ENCODE results near the gene SOX15. TPM values are rescaled to one million over a fixed set of nuclear protein-coding genes. Genes with fewer than 3 reads are reported as not detected.

SOX15 gene
- total and polyA plus RNA-seq, 2 of the 4 experiments (the other 2 are of a cell fraction): 0.18 to 0.62 TPM

DNA sequence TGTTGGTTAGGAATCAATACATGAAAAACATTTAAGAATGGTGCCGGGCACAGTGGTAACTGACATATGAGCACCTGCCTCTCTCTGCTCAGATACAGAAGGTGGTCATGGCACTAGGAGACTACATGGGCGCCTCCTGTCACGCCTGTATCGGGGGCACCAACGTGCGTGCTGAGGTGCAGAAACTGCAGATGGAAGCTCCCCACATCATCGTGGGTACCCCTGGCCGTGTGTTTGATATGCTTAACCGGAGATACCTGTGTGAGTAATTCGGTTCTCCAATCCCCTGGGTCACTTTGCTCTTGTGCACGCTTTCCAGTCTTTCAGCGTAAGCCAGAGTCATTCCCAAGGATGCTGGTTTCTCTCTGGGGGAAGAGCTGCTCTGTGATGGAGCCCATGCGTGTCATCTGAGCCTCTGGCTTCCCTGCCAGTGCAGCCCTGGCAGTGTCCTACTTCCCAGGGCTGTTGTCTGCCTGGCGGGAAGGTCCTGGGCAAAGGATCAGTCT lies 13.4 kb downstream of the SOX15 start:
- peaks cover 56% of the 10 kb centered on the region for H3K36me3 ChIP-seq (ENCODE audit: control insufficient read depth, insufficient read depth, low read length)
- BruUV-seq (replicated peaks): no TSS peak
- H3K27me3 ChIP-seq (ENCODE audit: control insufficient read depth, insufficient read depth, low read length): no peaks in the 10 kb centered on the region
- H3K4ac ChIP-seq (ENCODE audit: low read depth, low read length): no peak overlapping the region
- H4K91ac ChIP-seq (ENCODE audit: insufficient read depth, low read depth, low read length): no peak overlapping the region
- no peak overlapping the region for H3K4me3 ChIP-seq (ENCODE audit: insufficient read depth, low read depth, low read length)
- H2BK120ac ChIP-seq (ENCODE audit: low read depth, low read length): no peak overlapping the region
- dilution Hi-C loops (cut with HindIII; ENCODE audit: low sequenced_read_pairs, unreplicated experiment) (no loop called here), in situ Hi-C loops (cut with MboI; ENCODE audit: low sequenced_read_pairs) (no loop called here), intact Hi-C loops (cut with micrococcal nuclease) (no loop called here)
- no peak overlapping the region for H2AK5ac ChIP-seq (ENCODE audit: low read depth, low read length)
- H3K56ac ChIP-seq (ENCODE audit: extremely low read depth, insufficient read depth, low read length): no peak overlapping the region
- H2BK20ac ChIP-seq (ENCODE audit: low read depth, low read length): no peak overlapping the region
- ATAC-seq (ENCODE audit: low read depth) (no peak), DNase-seq (no peak)
- peaks cover 20% of the 10 kb centered on the region for H3K4me1 ChIP-seq (ENCODE audit: control insufficient read depth, insufficient read depth, low read length)
- ChIA-PET CTCF (interaction anchor here (0.6 to 2.2 kb wide), 3 partner anchors 13 to 104 kb away, joined by 3 to 9 read pairs (median 4); no protein-coding TSS in a partner anchor), POLR2A (ENCODE audit: unreplicated experiment) (interaction anchor here (0.5 to 1.2 kb wide), 3 partner anchors 11 to 55 kb away, joined by 4 to 14 read pairs (median 6); no protein-coding TSS in a partner anchor)
- no peak overlapping the region for H3K4me2 ChIP-seq (ENCODE audit: low read depth, low read length)
- H4K20me1 ChIP-seq (ENCODE audit: insufficient read depth, low read length): peaks cover 70% of the 10 kb centered on the region
- no peak overlapping the region for H2BK15ac ChIP-seq (ENCODE audit: low read depth, low read length)
- H3K23ac ChIP-seq (ENCODE audit: low read depth, low read length): no peak overlapping the region
- H2AK9ac ChIP-seq (replicated peaks; ENCODE audit: low read depth, low read length, poor library complexity): no peak overlapping the region
- TF ChIP-seq MXI1 (IDR thresholded peaks at IDR 0.05; ENCODE audit: borderline replicate concordance, low read depth, low read length) (no peak), BHLHE40 (IDR thresholded peaks at IDR 0.05; ENCODE audit: low read depth, low read length) (no peak), CHD1 (IDR thresholded peaks at IDR 0.05; ENCODE audit: low read depth, low read length) (no peak), NFE2L2 (IDR thresholded peaks at IDR 0.05; ENCODE audit: low read depth, low read length) (no peak), RCOR1 (IDR thresholded peaks at IDR 0.05; ENCODE audit: insufficient replicate concordance, low read length) (no peak), CEBPB (IDR thresholded peaks at IDR 0.05; ENCODE audit: low read depth, low read length) (no peak), RAD21 (IDR thresholded peaks at IDR 0.05; ENCODE audit: low read length) (no peak), FOS (IDR thresholded peaks at IDR 0.05; ENCODE audit: low read depth, low read length) (no peak), POLR2A (IDR thresholded peaks at IDR 0.05; ENCODE audit: low read depth, low read length) (no peak; the same call in 1 of the 2 replicates), MAZ (IDR thresholded peaks at IDR 0.05; ENCODE audit: borderline replicate concordance, low read depth, low read length) (no peak), MAFK (IDR thresholded peaks at IDR 0.05; ENCODE audit: low read depth, low read length) (no peak), SMC3 (IDR thresholded peaks at IDR 0.05; ENCODE audit: low read depth, low read length) (no peak), RFX5 (IDR thresholded peaks at IDR 0.05; ENCODE audit: low read depth, low read length) (no peak)
- TF ChIP-seq, protein P1, sequence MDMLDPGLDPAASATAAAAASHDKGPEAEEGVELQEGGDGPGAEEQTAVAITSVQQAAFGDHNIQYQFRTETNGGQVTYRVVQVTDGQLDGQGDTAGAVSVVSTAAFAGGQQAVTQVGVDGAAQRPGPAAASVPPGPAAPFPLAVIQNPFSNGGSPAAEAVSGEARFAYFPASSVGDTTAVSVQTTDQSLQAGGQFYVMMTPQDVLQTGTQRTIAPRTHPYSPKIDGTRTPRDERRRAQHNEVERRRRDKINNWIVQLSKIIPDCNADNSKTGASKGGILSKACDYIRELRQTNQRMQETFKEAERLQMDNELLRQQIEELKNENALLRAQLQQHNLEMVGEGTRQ (IDR thresholded peaks at IDR 0.05; ENCODE audit: low read depth, low read length): no peak
- TF ChIP-seq, protein P2, sequence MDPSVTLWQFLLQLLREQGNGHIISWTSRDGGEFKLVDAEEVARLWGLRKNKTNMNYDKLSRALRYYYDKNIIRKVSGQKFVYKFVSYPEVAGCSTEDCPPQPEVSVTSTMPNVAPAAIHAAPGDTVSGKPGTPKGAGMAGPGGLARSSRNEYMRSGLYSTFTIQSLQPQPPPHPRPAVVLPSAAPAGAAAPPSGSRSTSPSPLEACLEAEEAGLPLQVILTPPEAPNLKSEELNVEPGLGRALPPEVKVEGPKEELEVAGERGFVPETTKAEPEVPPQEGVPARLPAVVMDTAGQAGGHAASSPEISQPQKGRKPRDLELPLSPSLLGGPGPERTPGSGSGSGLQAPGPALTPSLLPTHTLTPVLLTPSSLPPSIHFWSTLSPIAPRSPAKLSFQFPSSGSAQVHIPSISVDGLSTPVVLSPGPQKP (IDR thresholded peaks at IDR 0.05; ENCODE audit: borderline replicate concordance, low read depth, low read length): no peak
- TF ChIP-seq, protein P3, sequence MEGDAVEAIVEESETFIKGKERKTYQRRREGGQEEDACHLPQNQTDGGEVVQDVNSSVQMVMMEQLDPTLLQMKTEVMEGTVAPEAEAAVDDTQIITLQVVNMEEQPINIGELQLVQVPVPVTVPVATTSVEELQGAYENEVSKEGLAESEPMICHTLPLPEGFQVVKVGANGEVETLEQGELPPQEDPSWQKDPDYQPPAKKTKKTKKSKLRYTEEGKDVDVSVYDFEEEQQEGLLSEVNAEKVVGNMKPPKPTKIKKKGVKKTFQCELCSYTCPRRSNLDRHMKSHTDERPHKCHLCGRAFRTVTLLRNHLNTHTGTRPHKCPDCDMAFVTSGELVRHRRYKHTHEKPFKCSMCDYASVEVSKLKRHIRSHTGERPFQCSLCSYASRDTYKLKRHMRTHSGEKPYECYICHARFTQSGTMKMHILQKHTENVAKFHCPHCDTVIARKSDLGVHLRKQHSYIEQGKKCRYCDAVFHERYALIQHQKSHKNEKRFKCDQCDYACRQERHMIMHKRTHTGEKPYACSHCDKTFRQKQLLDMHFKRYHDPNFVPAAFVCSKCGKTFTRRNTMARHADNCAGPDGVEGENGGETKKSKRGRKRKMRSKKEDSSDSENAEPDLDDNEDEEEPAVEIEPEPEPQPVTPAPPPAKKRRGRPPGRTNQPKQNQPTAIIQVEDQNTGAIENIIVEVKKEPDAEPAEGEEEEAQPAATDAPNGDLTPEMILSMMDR (conservative IDR thresholded peaks at IDR 0.05; ENCODE audit: low read depth, low read length): no peak
- no peak overlapping the region for H3K27ac ChIP-seq (ENCODE audit: insufficient read depth, low read length)
- H3K14ac ChIP-seq (replicated peaks; ENCODE audit: low read depth, low read length): no peak overlapping the region
- peaks cover 21% of the 10 kb centered on the region for H3K9me1 ChIP-seq (ENCODE audit: insufficient read depth, low read length)
- H3K79me1 ChIP-seq (ENCODE audit: low read depth in 1 of 2, low read length in 2 of 2): peaks cover 12 to 71% of the 10 kb centered on the region in 2 experiments
- 92% methylated on average over 13 of the region's 14 CpGs; no CpG with 5 or more reads in 1 of the 2 experiments for WGBS, 2 experiments (ENCODE audit: extremely low coverage in 2 of 2, insufficient read length in 1 of 2)
- H4K5ac ChIP-seq (ENCODE audit: low read depth, low read length): no peak overlapping the region
- no peak overlapping the region for H2AFZ ChIP-seq (replicated peaks; ENCODE audit: low read length, poor library complexity)
- no peak overlapping the region for H2BK5ac ChIP-seq (ENCODE audit: low read depth, low read length, poor library complexity, severe bottlenecking)
- no peaks in the 10 kb centered on the region for H3K9me3 ChIP-seq (ENCODE audit: control insufficient read depth, insufficient read depth, low read length)
- H4K8ac ChIP-seq (ENCODE audit: low read depth in 2 of 2, low read length in 2 of 2): no peak overlapping the region
- H3K18ac ChIP-seq (ENCODE audit: low read depth, low read length): no peak overlapping the region
- H3K9ac ChIP-seq (ENCODE audit: low read depth, low read length): no peak overlapping the region
